Uterus (tissue), 4 donors: Measurements from ENCODE around the gene KCTD2. TPM values are rescaled to one million over a fixed set of nuclear protein-coding genes. Genes with fewer than 3 reads are reported as not detected.

Source experiments
- DNase-seq, 2 donors: peaks; one replicate each; pipeline ENCODE4 v3.0.0-alpha.2; 2019 to 2020
- H3K27ac ChIP-seq, 2 donors: fragments of 200-600 bp; sonication (generic); 1 replicate in 1 of 2; 2 replicates in 1 of 2; pipeline ENCODE4 v1.5.1; 2016 to 2018
- H3K27me3 ChIP-seq, 2 donors: fragments of 200-600 bp; sonication (generic); one replicate each; pipeline ENCODE4 v1.5.1; 2018 to 2019; ENCODE audit warnings: control low read depth in 1 of 2
- H3K36me3 ChIP-seq, 2 donors: fragments of 200-600 bp; sonication (generic); one replicate each; pipeline ENCODE4 v1.5.1; 2019; ENCODE audit warnings: control low read depth in 1 of 2
- H3K4me1 ChIP-seq, 2 donors: fragments of 200-600 bp; sonication (generic); one replicate each; pipeline ENCODE4 v1.5.1; 2018 to 2019; ENCODE audit warnings: control low read depth in 1 of 2
- H3K4me3 ChIP-seq, 2 donors: fragments of 200-600 bp; sonication (generic); 1 replicate in 1 of 2; 2 replicates in 1 of 2; pipeline ENCODE4 v1.5.1; 2018 to 2019; ENCODE audit warnings: mild to moderate bottlenecking in 1 of 2
- H3K9me3 ChIP-seq, 2 donors: fragments of 200-600 bp; sonication (generic); one replicate each; pipeline ENCODE4 v1.5.1; 2019; ENCODE audit warnings: control low read depth in 1 of 2
- POLR2A ChIP-seq, 2 donors: fragments of 450-650 bp; IDR thresholded peaks; one replicate each; pipeline ENCODE4 v1.6.1; 2016; ENCODE audit warnings: antibody characterized with exemption in 2 of 2, mild to moderate bottlenecking in 1 of 2, moderate library complexity in 1 of 2
- intact Hi-C: fragments of 100-400 bp; cut with DNase I; formaldehyde crosslinking; loops from one replicate; pipeline ENCODE4 v1.15.1; 2023; ENCODE audit warnings: low total_unique reads
- total RNA-seq, 4 donors: library from RNA; depleted of rRNA in 3 of 4; stranded (reverse); fragments of >200 nt in 3 of 4; gene quantifications; one replicate each; pipeline versions ENCODE4 v1.1.0 to v1.2.4, GENCODE V29; 2014 to 2023
- TF ChIP-seq, protein P1 (sequence below), 4 experiments: fragments of 200-600 bp in 2 of 4; fragments of 450-650 bp in 2 of 4; sonication (generic) in 2 of 4; IDR thresholded peaks; one replicate each; pipeline ENCODE4 v1.5.1; 2016 to 2019; ENCODE audit warnings: antibody characterized with exemption in 4 of 4, mild to moderate bottlenecking in 2 of 4, moderate library complexity in 1 of 4
- donor health status: DM: yes; HTN: yes; CAD: no.

KCTD2 gene
- total RNA-seq, 4 donors from 2014 or later = 2.4 to 39.0 (median 15.0) TPM

DNA sequence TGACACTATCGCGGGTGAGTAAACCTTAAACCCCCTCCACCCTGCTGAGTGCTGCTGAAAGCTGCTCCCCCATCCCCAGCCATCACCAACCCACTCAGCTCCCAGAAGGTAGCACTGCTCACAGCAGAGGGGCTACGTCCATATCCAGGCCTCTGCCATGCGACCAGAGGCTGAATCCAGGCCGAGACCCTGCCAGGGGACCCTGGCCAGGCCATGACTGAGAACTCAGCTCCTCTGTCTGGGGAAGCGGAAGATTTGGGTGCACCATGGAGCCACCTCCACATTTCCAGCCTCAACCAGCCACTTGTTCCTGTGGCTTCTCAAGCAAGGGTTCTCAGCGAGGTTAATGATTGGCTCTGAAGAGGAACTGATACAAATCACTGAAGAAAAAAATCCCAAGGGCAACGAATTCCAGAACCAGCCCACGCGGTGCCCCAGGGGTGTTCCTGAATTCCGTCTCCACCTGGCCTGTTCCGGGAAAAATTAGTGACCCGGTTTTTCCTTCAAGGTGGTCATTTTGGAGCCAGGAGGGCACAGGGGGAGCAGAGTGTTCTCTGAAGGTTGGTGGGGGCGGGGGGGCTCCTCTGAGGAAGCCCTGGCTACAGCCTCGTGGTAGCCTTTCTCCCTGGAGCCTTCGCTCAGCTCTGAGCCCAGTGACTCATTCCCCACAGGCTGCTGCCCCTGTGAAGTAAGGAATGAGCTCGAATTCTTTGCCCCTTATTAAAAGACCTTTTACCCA, 31.4 kb downstream of the KCTD2 start:
- intact Hi-C loops = no loop called here
- TF ChIP-seq POLR2A (IDR thresholded peaks at IDR 0.05) = no peak
- TF ChIP-seq, protein P1, sequence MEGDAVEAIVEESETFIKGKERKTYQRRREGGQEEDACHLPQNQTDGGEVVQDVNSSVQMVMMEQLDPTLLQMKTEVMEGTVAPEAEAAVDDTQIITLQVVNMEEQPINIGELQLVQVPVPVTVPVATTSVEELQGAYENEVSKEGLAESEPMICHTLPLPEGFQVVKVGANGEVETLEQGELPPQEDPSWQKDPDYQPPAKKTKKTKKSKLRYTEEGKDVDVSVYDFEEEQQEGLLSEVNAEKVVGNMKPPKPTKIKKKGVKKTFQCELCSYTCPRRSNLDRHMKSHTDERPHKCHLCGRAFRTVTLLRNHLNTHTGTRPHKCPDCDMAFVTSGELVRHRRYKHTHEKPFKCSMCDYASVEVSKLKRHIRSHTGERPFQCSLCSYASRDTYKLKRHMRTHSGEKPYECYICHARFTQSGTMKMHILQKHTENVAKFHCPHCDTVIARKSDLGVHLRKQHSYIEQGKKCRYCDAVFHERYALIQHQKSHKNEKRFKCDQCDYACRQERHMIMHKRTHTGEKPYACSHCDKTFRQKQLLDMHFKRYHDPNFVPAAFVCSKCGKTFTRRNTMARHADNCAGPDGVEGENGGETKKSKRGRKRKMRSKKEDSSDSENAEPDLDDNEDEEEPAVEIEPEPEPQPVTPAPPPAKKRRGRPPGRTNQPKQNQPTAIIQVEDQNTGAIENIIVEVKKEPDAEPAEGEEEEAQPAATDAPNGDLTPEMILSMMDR (IDR thresholded peaks at IDR 0.05) = no peak
- Histone ChIP-seq H3K36me3 (no peaks in the 10 kb centered on the region), H3K9me3 (no peaks in the 10 kb centered on the region), H3K27ac (no peak overlapping the region), H3K27me3 (no peaks in the 10 kb centered on the region), H3K4me3 (no peak overlapping the region), H3K4me1 (peaks cover 0 to 5% of the 10 kb centered on the region in 2 donors)
- DNase-seq = no peak

DNA sequence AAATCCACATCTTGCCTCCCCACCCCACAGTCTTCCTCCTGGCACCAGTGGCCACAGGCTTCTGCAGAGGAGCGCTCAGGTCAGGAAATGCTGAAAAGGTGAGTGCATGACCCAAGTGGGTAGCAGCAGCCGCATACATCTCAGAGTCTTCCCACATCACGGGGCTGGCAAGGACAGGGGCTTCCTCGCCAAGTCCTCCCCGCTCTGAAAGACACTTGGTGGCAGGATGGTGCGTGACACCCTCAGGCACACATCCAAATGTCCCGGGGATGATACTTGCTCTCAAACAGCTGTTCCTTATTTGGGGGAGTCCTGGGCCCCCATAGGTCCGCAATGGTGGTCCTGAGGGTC, 32.0 kb downstream of the KCTD2 start:
- H3K4me1 ChIP-seq = peaks cover 0 to 5% of the 10 kb centered on the region in 2 donors
- H3K9me3 ChIP-seq = no peaks in the 10 kb centered on the region
- H3K4me3 ChIP-seq = no peak overlapping the region
- H3K36me3 ChIP-seq = no peaks in the 10 kb centered on the region
- intact Hi-C loops = no loop called here
- H3K27me3 ChIP-seq = no peaks in the 10 kb centered on the region
- H3K27ac ChIP-seq = no peak overlapping the region
- TF ChIP-seq, protein P1 (IDR thresholded peaks at IDR 0.05) = no peak
- no peak for TF ChIP-seq POLR2A (IDR thresholded peaks at IDR 0.05)
- DNase-seq = no peak

DNA sequence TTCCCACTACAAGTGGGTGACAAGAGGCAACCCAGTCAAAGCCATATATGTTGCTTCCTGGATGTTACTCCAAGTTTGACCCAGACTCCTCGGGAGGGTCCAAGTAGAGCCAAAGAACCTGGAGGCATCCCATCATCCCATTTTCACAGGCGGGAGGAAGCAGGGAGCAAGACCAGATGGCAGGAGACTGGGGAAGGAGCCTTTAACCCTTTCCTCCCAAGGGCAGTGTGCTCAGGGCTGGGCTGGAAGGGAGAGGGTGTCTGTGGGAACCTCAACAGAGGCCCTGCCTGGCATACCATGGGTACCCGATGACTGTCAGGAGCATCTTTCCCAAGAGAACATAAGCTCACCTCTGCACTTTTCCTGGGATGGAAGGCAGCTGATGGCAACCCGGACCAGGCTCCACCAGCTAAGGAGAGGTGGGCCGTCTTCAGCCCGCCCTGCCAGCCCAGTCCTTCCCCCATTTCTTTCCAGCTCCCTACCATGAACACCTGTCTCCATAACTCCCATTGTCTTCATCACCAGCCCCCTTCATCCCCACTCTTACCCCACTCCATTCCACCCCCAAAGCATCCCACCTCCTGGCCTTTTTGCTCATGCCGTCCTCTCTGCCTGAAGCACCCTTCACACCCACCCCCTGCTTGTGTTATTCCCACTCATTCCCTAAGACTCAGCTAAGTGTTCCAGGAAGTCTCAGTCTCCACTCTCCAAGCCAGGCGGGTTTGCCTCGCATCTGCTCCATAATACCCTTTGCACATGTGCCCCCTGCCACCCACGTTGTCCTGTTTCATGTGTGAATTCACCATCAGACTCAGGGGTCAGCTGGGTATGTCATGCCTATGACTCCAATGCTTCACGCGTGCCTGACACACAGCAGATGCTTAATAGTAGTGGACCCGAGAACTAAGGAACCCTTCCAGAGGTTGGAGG, 34.9 kb downstream of the KCTD2 start:
- intact Hi-C loops = no loop called here
- peaks cover 0 to 4% of the 10 kb centered on the region in 2 donors for H3K4me1 ChIP-seq

DNA sequence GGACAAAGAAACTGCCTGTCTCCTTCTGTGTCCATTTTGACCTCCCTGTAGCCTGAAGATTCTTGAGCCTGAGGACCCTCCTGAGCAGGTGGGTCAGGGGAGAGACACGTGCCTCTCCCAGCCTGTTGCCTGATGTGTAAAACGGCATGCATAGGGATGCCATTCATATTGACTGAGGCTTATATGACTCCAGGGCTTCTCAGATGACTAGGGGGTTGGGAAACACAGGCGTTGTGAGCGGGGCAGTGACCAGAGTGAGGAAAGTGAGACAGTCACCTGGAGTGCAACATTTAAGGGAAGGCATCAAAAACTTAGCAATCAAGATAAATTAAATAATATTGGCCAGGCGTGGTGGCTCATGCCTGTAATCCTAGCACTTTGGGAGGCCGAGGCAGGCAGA, 35.7 kb downstream of the KCTD2 start:
- no peak for TF ChIP-seq POLR2A (IDR thresholded peaks at IDR 0.05)
- TF ChIP-seq, protein P1 (IDR thresholded peaks at IDR 0.05) = no peak
- DNase-seq = no peak
- Histone ChIP-seq H3K36me3 (no peaks in the 10 kb centered on the region), H3K27me3 (no peaks in the 10 kb centered on the region), H3K9me3 (no peaks in the 10 kb centered on the region), H3K4me3 (no peak overlapping the region), H3K27ac (no peak overlapping the region), H3K4me1 (no peaks in the 10 kb centered on the region)
- intact Hi-C loops = no loop called here

More for the DNA sequence above, 34.9 kb downstream of the KCTD2 start:
- DNase-seq = no peak
- Histone ChIP-seq H3K27me3 (no peaks in the 10 kb centered on the region), H3K36me3 (no peaks in the 10 kb centered on the region), H3K27ac (no peak overlapping the region), H3K9me3 (no peaks in the 10 kb centered on the region), H3K4me3 (no peak overlapping the region)
- no peak for TF ChIP-seq POLR2A (IDR thresholded peaks at IDR 0.05)
- TF ChIP-seq, protein P1 (IDR thresholded peaks at IDR 0.05) = no peak
